Anterior cingulate cortex (tissue), 58 donors: ENCODE measurements around the gene ATRX.
"Not testable (repeated sequence)": the region's sequence is repeated elsewhere in the genome, so short reads cannot be mapped to it uniquely, and the experiment has no call there.

Experiments
- DNase-seq, 58 donors: peaks; one replicate each; lab custom pipeline; 2025; lab: John Stamatoyannopoulos, UW

Gene ATRX, protein sequence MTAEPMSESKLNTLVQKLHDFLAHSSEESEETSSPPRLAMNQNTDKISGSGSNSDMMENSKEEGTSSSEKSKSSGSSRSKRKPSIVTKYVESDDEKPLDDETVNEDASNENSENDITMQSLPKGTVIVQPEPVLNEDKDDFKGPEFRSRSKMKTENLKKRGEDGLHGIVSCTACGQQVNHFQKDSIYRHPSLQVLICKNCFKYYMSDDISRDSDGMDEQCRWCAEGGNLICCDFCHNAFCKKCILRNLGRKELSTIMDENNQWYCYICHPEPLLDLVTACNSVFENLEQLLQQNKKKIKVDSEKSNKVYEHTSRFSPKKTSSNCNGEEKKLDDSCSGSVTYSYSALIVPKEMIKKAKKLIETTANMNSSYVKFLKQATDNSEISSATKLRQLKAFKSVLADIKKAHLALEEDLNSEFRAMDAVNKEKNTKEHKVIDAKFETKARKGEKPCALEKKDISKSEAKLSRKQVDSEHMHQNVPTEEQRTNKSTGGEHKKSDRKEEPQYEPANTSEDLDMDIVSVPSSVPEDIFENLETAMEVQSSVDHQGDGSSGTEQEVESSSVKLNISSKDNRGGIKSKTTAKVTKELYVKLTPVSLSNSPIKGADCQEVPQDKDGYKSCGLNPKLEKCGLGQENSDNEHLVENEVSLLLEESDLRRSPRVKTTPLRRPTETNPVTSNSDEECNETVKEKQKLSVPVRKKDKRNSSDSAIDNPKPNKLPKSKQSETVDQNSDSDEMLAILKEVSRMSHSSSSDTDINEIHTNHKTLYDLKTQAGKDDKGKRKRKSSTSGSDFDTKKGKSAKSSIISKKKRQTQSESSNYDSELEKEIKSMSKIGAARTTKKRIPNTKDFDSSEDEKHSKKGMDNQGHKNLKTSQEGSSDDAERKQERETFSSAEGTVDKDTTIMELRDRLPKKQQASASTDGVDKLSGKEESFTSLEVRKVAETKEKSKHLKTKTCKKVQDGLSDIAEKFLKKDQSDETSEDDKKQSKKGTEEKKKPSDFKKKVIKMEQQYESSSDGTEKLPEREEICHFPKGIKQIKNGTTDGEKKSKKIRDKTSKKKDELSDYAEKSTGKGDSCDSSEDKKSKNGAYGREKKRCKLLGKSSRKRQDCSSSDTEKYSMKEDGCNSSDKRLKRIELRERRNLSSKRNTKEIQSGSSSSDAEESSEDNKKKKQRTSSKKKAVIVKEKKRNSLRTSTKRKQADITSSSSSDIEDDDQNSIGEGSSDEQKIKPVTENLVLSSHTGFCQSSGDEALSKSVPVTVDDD (N-terminal part only)

DNA sequence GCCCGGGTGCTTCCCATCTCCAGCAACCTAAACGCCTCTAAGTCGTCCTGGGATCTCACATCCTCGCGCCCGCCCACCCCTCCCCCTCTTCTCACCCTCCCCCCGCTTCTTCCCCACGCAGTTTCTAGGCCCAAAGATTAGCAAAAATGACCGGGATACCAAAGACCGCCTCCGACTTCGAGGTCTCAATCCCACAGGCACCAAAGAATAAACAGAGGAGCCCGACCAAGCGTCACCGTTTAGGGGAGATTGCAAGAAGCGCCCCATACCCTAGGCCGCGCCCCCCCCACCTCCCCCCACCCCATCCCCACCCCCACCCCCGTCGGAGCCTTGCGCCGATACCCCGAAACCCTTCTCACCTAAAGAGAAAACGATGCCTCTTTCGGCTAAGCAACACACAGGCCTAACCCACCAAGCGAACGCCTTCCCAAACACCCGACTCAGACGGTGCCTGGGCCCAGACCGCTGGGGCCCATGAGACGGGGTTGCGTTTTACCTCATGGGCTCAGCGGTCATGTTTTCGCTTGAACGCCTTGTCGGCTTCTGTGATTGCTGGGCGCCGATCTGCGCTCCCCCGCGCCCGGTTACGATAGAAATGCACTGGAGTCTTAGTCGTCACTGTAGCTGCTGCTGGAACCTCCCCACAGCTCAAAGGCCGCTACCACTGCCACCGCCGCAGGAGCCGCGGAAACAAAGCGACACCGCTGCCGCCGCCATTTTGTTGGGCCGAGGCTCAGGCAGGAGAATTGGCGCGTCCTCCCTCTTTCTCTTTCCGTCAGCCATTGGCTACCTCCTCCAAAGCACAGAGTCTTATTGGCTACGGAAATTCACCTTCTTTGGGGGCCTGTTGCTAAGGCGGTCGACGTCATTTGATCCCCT lies at the start of gene ATRX:
ATRX (minus strand) TSS at position 731 of the 879 bp plus-strand sequence; CDS start at position 516, 215 bp downstream.
- peak in 57 of 58 donors; percentile 3 to 77 (median 51) for DNase-seq

DNA sequence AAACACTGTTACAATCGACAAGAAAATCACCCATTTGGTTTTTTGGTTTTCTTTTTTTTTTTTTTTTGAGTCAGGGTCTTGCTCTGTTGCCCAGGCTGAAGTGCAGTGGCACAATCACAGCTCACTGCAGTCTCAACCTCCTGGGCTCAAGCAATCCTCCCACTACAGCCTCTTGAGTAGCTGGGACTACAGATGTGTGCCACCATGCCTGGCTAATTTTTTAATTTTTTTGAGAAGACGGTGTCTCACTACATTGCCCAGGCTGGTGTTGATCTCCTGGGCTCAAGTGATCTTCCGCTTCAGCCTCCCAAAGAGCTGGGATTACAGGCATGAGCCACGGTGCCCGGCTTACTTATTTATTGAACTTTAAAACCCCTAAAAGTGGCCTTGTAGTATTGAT lies 45.5 kb upstream of the ATRX start:
- DNase-seq: not testable (repeated sequence)

DNA sequence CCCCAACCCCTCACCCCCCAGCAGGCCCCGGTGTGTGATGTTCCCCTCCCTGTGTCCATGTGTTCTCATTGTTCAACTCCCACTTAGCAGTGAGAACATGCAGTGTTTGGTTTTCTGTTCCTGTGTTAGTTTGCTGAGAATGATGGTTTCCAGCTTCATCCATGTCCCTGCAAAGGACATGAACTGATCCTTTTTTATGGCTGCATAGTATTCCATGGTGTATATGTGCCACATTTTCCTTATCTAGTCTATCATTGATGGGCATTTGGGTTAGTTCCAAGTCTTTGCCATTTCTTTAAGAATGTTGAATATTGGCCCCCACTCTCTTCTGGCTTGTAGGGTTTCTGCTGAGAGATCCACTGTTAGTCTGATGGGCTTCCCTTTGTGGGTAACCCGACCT lies 36.0 kb upstream of the ATRX start:
- not testable (repeated sequence) for DNase-seq

DNA sequence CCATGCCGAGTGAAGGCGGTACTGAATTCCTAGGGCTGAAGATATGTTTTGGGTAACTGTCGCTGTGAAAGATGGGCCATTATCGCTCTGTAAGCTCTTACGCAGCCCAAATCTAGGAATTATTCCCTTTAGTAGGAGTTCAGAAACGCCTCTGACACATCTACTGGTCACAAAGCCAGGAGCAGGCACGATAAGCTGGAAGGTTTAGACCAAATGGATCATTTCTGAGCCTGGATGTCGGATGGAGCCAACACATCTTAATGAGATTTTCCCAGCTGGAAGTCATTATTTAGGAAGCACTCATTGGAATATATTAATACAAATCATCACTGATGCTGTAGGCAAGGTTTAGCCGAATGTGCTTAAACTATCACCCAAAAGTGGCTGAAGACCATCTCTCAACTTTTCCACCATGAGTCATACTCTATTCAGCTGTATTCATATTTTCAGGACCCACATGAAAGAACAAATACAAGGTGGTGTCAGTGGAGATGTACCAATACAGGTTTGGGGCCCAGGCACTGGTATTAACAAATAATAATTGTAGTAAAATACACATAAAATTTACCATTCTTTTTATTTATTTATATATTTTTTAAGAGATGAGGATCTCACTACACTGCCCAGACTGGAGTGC lies 34.2 kb upstream of the ATRX start:
- no peak for DNase-seq

DNA sequence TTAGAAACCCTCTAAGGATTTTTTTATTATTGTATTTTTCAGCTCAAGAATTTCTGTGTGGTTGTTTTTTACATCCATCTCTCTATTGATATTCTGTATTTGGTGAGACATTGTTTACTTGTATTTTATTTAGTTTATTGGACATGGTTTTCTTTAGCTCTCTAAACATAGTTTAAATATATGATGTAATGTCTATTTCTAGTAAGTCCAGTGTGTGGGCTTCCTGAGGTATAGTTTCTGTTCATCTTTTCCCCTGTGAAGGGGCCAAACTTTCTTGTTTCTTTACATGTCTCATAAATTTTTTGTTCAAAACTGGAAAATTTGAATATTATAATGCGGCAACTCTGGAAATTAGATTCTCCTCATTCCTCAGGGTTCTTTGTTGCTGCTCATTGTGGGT lies 28.2 kb upstream of the ATRX start:
- no peak for DNase-seq

DNA sequence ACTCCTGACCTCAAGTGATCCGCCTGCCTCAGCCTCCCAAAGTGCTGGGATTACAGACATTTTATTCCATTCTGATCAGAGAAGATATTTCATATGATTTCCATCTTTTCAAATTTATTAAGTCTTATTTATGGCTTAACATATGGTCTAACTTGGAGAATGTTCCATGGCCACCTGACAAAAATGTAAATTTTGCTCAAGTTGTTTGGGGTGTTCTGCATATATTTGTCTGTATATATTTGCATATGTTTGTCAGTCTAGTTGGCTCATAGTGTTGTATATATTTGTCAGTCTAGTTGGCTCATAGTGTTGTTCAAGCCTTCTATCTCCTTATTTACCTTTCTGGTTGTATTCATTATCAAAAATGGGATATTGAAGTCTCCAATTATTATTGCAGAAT lies 16.2 kb upstream of the ATRX start:
- DNase-seq: no peak

DNA sequence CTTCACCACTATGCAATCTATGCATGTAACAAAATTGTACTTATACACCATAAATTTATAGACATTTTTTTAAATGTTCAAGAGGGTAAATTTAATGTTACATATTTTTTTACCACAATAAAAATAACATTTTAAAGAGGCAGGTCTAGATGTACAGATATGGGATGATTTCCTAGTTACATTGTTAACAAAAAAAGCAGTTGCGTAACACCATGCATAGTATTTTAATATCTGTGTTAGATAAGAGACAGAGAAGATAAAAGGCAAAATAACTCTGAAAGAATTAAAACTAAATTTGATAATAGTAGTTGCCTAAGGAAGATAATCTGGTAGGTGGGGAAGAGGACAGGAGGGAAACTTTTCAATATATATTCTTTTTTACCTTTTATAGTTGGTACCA lies 9.1 kb upstream of the ATRX start:
- DNase-seq: no peak

DNA sequence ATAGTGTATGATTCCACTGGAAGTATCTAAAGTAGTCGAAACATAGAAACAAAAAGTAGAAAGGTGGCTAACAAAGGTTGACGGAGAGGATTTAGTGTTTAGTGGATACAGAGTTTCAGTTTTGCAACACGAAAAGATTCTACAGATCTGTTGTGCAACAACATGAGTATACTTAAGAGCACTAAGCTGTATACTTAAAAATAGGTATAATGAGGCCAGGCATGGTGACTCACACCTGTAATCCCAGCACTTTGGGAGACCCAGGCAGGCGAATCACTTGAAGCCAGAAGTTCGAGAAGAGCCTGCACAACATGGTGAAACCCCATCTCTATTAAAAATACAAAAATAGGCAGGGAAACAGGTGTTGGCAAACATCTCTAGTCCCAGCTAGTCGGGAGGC lies 7.9 kb upstream of the ATRX start:
- DNase-seq: no peak

DNA sequence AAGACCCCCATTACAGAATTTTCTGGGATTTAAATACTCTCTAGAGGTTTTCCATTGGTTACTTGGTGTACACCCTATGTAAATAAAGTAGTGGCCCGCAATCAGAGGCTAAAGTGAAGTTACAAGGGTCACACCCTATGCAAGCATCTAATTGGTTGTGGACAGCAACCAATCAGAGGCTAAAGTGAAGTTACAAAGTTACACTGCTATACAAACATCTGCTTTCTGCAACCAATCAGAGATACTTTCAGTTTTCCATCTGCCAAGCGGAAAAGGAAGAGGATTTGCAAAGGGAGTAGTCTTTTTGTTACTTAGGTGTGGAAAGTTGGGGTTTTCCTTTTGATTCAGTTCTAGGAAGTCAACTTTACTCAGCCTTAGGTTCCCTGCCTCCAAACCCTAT lies 2.0 kb upstream of the ATRX start:
- DNase-seq: peak in 5 of 58 donors; percentile 0 to 11 (median 0)

DNA sequence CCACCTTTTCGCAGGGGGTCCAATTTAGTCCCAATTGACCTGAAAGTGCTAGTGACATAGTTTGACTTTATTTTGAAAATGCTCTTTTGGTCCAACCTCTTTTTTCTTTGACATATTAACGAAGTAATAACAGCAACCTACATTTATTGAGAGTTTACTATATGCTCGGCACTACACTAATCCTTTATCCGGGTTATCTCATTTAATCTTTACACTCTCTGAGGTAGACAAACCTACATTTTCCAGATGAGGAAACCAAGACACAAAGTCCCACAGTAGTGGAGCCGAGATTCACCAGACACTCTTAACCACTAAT lies 307 bp upstream of the ATRX start:
- DNase-seq: no peak

DNA sequence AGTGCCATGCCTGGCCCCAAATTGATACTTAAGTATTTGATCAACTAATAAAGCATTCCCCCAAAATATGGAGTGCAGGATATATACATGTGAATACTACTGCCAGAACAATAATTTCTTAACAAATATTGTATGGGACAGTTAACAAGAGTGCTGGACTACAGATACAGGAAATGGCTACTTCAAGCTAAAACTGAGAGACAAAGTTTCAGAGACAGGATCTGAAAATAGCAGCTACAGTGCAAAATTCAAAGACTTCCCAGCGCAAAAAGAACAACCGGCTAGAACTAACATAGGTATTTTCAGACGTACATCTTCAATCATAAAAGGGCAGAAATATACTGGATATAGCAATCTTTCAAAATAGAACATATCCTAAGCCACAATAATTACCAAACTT lies 6.3 kb downstream of the ATRX start:
- no peak for DNase-seq

DNA sequence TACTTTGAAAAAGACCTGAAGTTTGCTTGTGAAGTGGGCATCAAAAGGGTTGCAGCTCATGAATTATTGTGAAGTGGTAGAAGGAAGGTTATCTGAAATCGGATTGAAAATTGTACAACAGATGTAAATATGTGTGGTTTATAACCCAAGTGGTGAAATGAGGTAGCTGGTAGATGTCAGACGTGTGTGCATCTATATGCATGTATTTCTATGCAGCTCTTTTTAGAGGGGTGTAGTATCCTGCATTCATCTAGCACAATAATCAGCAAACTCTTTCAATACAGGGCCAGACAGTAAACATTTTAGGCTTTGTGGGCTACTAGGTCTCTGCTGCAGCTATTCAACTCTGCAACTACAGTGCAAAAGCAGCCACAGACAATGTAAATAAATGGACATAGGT lies 9.4 kb downstream of the ATRX start:
- no peak for DNase-seq

DNA sequence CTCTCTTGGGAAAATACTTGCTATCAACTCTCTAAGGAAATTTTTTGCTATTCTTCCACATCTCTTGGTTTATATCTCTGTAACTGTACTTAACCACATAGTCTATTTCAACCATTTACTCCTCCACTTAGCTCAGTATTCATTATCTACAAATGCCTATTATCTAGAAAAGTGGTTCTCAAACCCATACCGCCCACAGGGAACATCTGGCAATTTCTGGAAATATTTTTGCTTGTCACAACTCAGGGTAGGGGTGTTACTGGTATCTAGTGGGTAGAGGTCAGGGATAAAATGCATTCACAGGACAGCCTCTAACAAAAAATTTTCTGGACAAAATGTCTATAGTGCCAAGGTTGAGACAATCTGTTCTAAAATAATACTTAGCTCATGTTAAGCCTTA lies 14.4 kb downstream of the ATRX start:
- DNase-seq: no peak

DNA sequence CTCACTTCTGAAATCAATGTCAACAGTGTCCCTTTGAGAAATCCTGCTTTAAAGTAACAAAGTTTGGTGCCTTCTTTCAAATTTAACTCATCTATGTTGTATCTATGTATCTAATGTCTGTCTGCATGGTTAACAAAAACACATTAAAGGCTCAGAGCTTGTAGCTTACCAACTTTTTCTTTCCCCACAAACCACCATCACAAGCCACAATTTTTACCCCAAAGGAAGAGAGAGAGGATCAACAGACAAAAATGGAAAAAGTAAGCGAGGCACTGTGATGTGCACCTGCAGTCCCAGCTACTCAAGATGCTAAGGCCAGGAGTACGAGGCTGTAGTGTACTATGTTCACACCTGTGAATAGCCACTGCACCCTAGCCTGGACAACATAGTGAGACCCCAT lies 17.2 kb downstream of the ATRX start:
- no peak for DNase-seq

DNA sequence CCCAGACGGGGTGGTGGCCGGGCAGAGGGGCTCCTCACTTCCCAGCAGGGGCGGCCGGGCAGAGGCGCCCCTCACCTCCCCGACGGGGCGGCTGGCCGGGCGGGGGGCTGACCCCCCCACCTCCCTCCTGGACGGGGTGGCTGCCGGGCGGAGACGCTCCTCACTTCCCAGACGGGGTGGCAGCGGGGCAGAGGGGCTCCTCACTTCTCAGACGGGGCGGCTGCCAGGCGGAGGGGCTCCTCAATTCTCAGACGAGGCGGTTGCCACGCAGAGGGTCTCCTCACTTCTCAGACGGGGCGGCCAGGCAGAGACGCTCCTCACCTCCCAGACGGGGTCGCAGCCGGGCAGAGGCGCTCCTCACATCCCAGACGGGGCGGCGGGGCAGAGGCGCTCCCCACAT lies 19.8 kb downstream of the ATRX start:
- DNase-seq: not testable (repeated sequence)

DNA sequence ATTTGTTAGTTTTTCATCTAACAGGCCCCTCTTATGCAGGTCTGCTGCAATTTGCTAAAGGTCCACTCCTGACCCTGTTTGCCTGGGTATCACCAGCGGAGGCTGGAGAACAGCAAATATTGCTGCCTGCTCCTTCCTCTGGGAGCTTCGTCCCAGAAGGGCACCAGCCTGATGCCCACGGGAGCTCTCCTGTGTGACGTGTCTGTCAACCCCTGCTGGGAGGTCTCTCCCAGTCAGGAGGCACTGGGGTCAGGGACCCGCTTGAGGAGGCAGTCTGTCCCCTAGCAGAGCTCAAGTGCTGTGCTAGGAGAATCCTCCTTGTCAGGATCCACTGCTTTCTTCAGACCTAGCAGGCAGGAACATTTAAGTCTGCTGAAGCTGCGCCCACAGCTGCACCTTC lies 30.5 kb downstream of the ATRX start:
- no peak for DNase-seq

DNA sequence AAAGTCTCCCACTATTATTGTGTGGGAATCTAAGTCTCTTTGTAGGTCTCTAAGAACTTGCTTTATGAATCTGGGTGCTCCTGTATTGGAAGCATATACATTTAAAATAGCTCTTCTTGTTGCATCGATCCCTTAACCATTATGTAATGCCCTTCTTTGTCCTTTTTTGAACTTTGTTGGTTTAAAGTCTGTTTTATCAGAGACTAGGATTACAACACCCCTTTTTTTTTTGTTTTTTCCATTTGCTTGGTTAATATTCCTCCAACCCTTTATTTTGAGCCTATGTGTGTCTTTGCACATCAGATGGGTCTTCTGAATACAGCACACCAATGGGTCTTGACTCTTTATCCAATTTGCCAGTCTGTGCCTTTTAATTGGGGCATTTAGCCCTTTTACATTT lies 32.1 kb downstream of the ATRX start:
- not testable (repeated sequence) for DNase-seq

DNA sequence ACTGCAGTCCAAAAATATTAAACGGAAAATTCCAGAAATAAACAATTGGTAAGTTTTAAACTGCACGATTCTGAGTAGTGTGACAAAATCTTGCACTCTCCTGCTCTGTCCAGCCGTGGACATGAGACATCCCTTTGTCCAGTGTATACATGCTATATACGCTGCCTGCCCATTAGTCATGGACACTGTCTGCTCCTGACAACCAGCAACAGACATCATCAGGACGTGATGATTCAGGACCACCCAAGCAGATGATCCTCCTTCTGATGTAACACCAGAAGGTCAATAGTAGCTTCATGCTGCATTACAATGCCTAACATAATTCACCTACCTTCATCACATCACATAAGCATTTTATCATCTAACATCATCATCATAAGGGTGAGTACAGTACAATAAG lies 36.3 kb downstream of the ATRX start:
- DNase-seq: no peak

DNA sequence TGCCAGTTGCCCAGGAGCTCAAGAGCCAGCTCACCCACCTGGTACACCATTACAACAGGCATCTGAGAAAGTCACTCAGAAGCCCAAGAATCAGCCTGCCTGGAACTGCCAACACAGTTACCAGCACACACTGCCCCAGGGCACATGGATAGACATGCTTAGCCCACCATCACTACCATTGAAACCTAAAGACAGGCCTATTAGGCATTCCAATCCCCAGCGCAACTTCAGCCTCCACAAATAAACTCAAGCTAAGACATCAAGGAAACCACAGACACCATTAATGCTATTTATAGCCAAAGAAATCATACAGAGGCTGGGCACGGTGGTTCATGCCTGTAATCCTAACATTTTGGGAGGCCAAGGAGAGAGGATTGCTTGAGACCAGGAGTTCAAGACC lies 42.3 kb downstream of the ATRX start:
- DNase-seq: no peak
